GM21390 (cell line): ENCODE measurements around the gene NEMP1.
"Not testable (repeated sequence)": the region's sequence is repeated elsewhere in the genome, so short reads cannot be mapped to it uniquely, and the experiment has no call there.

Source experiments
- ATAC-seq: cut with Tn5 transposase; IDR thresholded peaks from one replicate; pipeline ENCODE4 v1.9.1; 2021; ENCODE audit not compliant: unreplicated experiment

The NEMP1 gene

DNA sequence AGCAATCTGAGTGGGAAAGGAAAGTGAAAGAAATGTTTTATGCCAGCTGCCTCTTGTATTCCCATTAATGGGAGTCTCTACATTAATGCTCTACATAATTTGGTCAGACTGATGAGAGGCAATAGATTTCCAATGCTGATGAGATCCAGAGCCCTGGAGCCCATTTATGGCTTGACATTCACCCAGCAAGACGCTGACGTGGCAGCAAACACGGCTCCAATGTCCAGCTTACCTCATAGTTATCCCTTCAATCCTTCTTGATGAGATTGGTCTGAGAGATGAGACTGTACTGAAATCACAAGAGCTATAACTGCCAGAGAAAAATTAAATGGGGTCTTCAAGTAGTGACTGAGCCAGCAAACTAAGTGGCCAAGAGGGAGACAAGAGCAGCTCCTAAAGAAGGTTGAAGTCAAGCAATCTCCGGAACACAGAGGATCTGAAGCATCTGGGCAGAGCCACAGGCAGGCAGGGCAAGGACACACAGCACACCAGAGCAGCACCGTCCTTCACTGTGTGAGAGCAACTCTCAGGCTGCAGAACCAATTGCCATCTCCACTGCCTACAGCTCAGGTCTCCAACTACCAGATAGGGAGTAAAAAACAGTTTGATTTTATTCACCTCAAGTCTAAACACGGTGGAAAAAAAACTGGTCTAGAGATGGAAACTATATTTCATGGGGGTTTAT lies 21.4 kb downstream of the NEMP1 start:
- no peak for ATAC-seq

DNA sequence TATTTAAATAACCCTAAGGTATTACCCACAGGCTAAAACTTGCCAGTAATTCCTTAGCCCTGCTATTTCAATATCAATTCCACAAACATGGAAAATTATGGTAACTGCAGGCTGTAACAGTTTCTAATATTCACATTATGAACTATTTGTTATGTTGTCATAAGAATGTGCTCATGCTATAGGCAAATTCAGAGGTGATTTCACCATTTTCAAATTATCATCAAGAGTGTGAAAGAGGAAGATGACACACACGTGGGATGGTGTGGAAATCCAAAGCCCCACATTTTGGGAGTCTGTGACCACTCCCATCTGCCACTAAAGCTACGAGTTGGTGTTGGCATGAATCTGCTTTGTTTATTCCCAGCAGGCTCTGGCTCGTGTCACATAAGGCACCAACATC lies 22.8 kb downstream of the NEMP1 start:
- ATAC-seq, result no peak

DNA sequence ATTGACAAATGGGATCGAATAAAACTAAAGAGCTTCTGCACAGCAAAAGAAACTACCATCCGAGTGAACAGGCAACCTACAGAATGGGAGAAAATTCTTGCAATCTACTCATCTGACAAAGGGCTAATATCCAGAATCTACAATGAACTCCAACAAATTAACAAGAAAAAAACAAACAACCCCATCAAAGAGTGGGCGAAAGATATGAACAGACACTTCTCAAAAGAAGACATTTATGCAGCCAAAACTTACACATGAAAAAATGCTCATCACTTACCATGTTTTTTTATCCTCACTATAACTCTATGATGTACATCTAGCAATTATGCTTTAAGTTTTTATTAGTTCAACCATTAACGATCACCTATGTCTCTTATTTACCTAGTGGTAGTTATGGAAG lies 24.7 kb downstream of the NEMP1 start:
- not testable (repeated sequence) for ATAC-seq

DNA sequence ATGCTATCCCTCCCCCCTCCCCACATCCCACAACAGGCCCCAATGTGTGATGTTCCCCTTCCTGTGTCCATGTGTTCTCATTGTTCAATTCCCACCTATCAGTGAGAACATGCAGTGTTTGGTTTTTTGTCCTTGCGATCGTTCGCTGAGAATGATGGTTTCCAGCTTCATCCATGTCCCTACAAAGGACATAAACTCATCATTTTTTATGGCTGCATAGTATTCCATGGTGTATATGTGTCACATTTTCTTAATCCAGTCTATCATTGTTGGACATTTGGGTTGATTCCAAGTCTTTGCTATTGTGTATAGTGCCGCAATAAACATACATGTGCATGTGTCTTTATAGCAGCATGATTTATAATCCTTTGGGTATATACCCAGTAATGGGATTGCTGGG lies 25.4 kb downstream of the NEMP1 start:
- not testable (repeated sequence) for ATAC-seq

DNA sequence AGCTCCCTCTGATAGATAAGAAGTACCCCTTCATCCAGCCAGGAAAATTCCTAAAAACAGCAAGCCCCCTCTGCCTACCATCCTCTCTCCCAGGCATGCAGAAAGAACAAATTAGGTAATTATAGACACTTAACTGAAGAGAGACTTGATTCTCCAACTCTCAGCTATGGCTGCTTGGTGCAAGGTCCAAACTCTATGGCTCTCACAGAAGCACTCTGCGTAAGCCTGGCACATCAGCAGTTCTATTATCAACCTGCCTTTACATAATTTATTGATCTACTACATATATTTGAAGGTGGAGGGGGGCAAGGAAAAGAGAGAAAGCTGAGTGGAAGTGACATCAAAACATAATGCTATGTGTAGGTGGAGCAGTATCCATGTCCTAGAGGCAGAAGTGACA lies 27.6 kb downstream of the NEMP1 start:
- no peak for ATAC-seq

DNA sequence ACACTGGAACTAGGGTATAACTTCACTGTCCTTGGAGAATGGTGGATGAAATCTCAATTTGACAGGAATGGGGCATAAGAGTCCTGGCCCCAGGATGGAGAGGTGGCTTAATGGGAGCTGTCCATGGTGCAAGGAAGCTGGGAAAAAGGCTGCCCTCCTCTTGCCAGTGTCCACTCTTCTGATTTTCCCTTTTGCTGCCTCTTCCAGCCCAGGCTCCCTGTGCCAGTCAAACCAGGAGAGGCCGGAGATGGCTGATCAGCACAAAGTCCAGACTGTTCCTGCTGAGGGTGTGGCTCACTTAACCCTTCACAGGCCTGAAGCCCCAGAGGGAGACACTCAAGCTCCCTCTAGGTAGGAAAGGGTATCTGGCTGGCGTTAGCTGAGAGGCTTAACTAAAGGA lies 28.7 kb downstream of the NEMP1 start, which contains the start of gene MYO1A:
MYO1A (minus strand) TSS at position 240 of the 400 bp plus-strand sequence. CDS start 1,806 bp downstream, outside the sequence.
- no peak for ATAC-seq

DNA sequence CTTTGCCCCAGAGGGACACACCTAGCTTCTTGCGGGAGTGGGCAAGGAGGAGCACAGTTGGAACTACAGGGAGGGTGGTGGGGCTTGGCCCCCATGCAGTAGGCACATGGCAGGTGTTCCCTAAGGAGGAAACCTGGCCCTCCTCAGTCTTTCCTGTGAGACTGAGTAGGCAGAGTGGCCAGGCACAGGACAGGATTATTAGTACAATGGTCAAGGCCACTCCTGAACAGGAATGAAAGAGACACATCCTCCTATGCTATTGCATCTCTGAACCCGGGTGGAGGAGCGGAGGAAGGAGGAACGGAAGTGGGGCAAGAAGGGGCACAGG lies 29.5 kb downstream of the NEMP1 start:
- no peak for ATAC-seq

DNA sequence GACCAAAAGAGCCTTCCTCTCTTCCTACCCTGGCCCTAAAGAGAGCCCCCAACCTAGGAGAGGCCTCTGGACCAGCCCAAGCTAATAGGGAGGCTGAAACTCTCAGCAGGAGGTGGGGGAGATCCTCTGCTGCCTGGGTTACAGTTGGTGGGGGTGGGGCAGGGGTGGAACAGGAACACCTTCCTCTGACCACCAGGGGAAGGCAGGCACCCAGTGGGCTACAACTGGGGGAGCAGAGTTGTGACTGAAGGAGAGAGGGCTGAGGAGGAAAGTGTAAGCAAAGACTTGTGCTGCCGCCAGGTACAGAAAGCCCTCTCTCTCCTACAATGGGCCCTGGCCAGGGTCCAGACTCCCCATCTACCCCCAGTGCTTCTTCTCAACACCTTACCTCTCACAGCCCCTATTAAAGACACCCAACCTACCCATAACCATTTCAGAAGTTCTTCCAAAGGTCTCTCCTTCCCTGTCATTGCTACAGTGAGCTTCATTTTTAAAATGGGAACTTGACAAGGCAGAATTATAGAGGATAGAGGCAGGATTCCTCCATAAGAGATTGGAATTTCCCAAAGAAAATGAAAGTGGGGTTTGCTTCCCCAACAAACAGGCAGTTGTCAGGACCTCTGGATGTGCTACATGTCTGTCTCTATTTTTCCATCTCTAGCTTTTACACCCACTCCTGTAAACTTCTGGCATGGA lies 30.0 kb downstream of the NEMP1 start:
- no peak for ATAC-seq

DNA sequence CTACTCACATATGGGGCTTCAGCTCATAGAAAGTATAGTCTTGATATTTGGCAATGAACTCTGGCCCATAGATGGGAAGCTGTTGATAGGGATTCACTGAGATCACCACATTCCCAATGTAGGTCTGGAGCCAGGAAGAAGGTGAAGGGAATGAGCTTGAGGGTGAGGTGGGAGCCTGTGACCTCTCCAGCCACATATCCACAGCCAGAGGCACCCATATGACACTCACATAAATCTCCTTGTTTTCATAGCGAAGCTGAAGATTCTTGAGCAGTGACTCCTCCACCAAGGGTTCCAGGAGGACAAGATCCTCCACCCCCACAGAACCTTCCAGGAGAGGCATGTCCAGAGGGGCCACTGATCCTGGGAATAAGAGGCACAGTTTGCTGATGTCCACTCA lies 30.6 kb downstream of the NEMP1 start:
- no peak for ATAC-seq

DNA sequence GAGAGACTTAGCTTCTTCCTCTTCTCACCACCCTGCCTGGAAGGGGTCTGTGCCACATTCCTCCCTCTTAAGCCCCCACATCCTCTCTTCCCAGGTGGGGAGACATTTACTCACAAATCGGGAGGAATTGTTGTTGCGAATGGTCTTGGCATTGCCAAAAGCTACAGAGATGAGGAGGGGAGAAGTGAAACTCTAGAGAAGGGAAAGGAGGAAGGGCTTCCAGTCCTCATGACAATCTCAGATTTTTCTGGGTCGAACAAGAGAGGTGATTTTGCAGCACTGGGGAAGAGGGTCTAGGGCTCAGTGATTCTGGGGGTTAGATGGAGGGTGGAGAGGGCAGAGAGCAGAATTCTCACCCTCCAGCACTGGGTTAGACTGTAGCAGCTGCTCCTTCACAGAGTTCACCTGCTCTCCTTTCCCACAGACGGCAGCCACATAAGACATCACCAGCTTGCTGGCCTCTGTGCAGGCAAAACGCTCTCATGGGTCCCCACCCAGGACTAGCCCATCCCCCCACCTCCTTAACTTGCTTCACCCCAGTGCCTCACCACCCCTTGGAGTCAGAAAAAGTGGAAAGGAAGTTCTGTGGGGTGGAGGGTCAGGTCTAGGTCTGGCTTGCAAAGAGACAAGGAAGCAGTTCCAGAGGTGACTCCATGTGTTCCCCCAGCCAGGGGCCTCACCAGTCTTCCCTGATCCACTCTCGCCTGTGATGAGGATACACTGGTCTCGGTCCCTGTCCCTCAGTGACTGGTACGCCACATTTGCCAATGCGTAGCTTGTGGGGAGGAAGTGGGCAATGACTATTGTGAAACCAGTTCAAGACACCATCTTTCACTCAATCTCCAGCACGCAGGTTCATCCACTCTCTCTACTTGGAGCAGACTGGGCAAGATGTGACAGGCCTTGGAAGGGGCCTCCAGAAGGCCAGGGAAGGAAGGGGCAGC lies 31.4 kb downstream of the NEMP1 start:
- no peak for ATAC-seq

DNA sequence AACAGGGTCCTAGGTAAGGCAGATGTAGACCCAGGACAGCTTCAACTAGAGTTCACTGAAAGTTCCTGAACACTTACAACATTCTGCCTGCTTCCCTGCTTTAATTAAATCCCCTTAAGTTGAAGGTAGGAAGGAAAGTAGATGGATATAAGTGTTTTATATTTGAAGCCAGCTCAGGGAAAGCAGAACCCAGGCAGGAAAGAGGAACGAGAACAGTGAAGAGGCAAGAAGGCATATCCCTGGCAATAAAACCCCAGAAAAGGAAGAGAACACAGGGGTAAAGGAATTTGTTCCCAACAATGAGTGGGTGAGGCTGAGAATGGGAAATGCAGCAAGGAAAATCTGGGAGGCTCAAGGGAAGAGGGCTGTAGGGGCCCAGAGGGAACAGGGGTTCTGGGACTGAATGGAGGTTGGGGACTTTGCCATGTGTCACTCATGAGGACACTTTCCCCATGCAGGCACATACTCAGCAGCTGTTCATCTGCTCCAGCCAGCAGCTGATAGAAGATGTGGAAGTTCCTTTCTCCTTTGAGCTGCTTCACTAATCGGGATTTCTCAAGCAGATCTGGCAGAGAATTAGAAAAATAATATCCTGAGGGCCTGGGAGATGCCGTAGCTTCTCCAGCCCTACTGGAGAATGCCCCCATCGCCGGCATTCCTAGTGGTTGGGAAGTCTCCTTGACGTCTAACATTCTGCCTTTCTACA lies 32.4 kb downstream of the NEMP1 start:
- ATAC-seq, result no peak

DNA sequence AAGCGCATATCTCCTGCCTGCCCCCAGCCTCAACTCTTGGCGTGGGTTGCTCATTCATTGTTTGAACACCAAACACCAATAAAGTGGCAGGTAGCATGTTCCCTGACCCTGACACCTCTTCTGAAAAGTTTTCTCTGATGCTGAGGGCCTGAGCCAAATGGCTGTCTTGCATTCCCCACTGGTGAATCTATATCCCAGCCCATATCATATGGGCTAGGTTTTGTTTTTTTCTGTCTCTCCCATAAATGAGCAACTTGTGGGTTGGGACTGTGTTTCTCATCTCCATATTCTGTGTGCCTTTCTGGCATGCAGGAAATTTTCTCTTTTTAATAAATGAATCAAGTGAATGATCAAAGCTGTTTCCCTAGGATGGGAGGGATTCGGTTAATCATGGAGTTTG lies 33.7 kb downstream of the NEMP1 start:
- ATAC-seq, result no peak

DNA sequence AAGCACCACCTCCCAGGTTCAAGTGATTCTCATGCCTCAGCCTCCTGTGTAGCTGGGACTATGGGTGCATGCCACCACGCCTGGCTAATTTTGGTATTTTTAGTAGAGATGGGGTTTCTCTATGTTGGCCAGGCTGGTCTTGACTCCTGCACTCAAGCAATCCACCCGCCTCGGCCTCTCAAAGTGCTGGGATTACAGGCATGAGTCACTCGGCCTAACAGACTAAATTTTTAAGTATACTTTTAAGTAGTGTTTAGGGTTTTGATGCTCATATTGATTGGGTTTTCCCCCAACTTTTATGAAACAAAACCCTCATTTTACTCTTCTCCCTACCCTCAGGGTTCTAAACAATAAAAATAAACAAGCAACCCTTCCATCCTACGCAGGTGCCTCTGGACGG lies 34.1 kb downstream of the NEMP1 start:
- ATAC-seq, result no peak

DNA sequence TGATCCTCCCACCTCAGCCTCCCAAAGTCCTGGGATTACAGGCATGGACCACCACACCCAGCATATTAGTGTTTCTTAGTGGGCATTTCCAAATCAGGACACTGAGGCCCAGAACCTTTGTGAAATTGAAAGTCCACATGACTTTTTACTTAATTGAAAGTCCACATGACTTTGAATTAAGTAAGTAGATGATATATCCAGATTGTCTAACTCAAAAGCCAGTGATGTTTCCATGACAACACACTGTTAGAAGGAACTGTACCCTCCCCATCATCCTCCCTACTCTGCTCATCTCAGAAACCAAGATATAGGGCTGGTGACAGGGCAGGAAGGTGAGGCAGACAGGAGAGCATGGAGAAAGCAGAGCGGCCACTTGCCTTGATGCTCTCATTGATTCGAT lies 35.9 kb downstream of the NEMP1 start:
- ATAC-seq, result no peak

DNA sequence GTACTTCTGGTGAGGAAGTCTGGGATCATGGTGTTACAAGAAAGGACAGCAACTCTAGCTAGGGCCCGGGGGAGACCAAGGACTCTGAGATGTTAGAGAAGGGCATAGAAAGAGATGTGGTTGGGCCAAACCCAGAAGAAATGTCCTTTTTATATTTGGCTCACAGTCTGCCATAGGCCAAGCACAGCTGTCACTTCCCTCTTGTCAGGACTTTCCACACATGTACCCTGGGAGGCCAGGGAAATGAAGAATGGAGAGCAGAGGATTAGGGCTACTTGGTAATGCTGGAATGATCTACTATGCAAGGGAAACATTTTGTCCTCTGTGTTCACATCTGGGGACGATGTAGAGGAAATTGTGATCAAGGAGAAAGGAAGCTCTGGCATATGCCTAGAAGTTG lies 37.8 kb downstream of the NEMP1 start:
- ATAC-seq, result no peak

DNA sequence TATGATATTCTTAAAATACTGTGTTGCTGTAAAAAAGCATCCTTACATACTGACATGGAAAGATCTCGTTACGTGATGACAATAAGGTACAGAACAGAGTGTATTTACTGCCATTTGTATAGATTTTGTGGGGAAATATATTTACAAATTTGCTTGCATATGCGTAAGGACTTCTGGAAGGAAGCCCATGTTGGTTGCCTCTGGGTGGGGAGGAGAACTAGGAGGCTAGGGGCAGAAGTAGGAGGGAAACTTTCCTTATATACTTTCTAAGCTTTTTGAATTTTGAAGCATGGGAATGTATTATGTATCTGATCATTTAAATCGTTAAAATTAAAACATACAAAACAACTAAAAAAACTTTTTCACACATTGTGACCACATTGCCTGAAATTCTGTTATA lies 38.4 kb downstream of the NEMP1 start:
- ATAC-seq, result no peak

DNA sequence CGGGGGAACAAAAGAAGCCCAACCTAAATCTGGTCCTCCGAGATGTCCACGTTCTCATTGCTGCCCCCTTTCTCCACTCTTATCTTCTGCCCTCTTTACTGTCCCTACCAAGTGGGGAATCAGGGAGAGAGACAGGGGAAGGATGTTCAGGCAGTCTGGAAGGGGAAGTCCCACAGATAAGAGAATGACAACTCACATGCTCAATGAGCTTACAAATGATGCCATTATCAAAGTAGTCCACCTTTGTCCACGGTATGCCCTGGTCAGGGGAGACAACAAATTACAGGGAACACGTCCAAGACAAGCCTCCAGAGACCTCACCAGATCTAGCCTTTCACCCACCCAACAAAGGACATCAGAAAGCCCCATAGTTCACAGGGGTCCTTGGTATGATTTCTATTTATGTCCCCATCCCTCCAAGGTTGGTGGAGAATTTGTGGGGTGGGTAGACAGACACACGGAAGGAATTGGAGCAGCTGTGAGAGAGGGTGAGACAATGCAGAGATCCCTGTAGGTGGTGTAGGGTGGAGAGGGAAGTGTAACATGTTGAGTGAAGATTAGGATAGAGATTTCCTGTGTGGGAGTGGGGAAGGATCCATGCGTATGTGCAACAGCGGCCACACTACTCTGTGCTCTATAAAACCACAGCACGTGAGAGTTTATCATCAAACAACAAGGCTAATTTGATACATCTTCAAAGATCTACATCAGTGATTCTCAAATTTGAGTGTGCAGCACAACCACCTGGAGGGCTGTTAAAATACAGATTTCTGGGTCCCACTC lies 39.4 kb downstream of the NEMP1 start:
- no peak for ATAC-seq

DNA sequence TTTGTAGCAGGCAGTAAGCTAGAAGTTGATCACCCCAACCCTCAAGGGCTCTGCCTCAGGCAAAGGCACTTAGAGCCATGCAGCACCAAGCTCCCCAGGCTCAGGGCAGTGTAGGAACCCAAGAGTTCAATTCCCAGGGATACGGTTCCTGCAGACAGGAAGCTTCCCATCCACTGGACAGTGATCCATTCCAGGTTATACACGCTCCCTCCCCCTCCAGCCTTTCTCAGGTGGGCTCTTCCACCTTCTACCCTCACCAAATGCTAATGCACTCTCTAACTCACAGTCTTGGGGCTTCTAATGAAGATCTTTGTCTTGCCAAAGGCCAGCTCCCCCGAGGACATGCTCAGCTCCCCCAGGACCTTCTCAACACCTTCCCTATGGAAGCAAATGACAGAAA lies 41.3 kb downstream of the NEMP1 start:
- no peak for ATAC-seq

DNA sequence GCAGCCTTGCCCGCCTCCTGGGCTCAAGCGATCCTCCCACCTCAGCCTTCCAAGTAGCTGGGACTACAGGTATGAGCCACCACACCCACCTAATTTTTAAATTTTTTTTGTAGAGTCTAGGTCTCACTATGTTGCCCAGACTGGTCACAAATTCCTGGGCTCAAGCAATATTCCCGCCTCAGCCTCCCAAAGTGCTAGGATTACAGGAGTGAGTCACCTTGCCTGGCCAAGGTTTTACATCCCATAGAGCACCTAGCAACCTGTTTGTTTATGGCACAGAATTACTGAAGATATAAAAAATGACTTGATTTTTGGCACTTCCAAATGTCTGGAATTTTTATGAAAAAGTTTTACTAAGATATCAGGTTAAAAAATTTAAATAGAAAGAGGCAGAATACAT lies 45.2 kb downstream of the NEMP1 start:
- no peak for ATAC-seq

DNA sequence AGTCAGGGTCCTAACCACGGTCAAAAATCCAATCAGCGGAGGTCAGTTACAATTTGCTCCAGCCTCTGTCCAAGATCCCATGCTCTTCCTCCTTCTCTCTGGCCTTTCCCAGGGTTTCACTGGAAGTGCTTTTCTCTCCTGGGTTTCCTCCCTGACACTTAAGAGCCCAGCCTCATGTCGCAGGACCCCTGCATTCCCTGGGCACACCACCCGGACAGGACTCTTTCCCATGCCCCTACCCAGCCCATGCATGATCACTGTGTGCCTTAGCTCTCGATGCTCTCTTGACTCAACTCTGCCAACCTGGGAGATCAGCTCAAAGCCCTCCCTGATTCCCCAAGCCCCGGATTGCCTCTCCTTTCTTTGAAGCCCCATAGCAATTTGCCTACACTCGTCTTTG lies 46.8 kb downstream of the NEMP1 start:
- no peak for ATAC-seq
